HepG2 (cell line): ENCODE measurements around the gene SCN8A.

Experiments
- IRF2 ChIP-seq: IDR thresholded peaks from 2 replicates; pipeline ENCODE4 v1.6.1; 2018; ENCODE audit warnings: missing genetic modification reagents, missing compliant biosample characterization
- NR3C1 ChIP-seq: sonication (generic); formaldehyde crosslinking; IDR thresholded peaks from 2 replicates; pipeline ENCODE4 v1.4.0; 2020; ENCODE audit warnings: missing genetic modification reagents
- POLR2AphosphoS5 ChIP-seq: IDR thresholded peaks from 2 replicates; pipeline ENCODE4 v1.6.1; 2012; ENCODE audit warnings: low read depth, low read length
- SIN3A ChIP-seq: IDR thresholded peaks from 2 replicates; pipeline ENCODE4 v1.6.1; 2011; ENCODE audit warnings: low read depth, mild to moderate bottlenecking, control low read depth, low read length, borderline replicate concordance
- SMAD1 ChIP-seq: sonication (generic); formaldehyde crosslinking; IDR thresholded peaks from 2 replicates; pipeline ENCODE4 v1.4.0; 2020; ENCODE audit warnings: missing genetic modification reagents, low read depth, mild to moderate bottlenecking, borderline replicate concordance
- SMC3 ChIP-seq: IDR thresholded peaks from 2 replicates; pipeline ENCODE4 v1.6.1; 2011; ENCODE audit warnings: low read length, improper control_type of control experiment
- ZNF180 ChIP-seq: sonication (generic); formaldehyde crosslinking; IDR thresholded peaks from 2 replicates; pipeline ENCODE4 v1.4.0; 2020; ENCODE audit warnings: low read depth, missing genetic modification reagents, borderline replicate concordance
- ZNF205 ChIP-seq: IDR thresholded peaks from 2 replicates; pipeline ENCODE4 v1.6.1; 2018; ENCODE audit warnings: missing biosample characterization, missing genetic modification reagents
- ZNF354B ChIP-seq: sonication (generic); formaldehyde crosslinking; IDR thresholded peaks from 2 replicates; pipeline ENCODE4 v1.8.0; 2022; ENCODE audit warnings: mild to moderate bottlenecking, missing genetic modification reagents
- ZZZ3 ChIP-seq: sonication (generic); formaldehyde crosslinking; IDR thresholded peaks from 2 replicates; pipeline ENCODE4 v1.4.0; 2020; ENCODE audit warnings: missing genetic modification reagents, mild to moderate bottlenecking, borderline replicate concordance
- TF ChIP-seq, protein P1 (sequence below): sonication (generic); formaldehyde crosslinking; IDR thresholded peaks from 2 replicates; pipeline ENCODE4 v1.5.0; 2020; ENCODE audit warnings: mild to moderate bottlenecking, missing genetic modification reagents, moderate library complexity
- TF ChIP-seq, protein P2 (sequence below), 2 experiments: sonication (generic) in 1 of 2; formaldehyde crosslinking in 1 of 2; IDR thresholded peaks; 2 replicates each; pipeline versions ENCODE4 v1.5.1 to v1.6.1; 2011 to 2020; ENCODE audit warnings: borderline replicate concordance in 1 of 2, low read depth in 1 of 2, low read length in 1 of 2, mild to moderate bottlenecking in 1 of 2, missing genetic modification reagents in 1 of 2, moderate library complexity in 1 of 2
- TF ChIP-seq, protein P3 (sequence below): sonication (generic); formaldehyde crosslinking; IDR thresholded peaks from 2 replicates; pipeline ENCODE4 v1.4.0; 2020; ENCODE audit warnings: mild to moderate bottlenecking, missing genetic modification reagents
- TF ChIP-seq, protein P4 (sequence below): sonication (generic); formaldehyde crosslinking; IDR thresholded peaks from 2 replicates; pipeline ENCODE4 v1.4.0; 2020; ENCODE audit warnings: missing genetic modification reagents

GRCh38 chr12:51635346-51635745, 44.3 kb downstream of the SCN8A start:
- no peak for TF ChIP-seq SMAD1 (CRISPR knock-in tag)
- TF ChIP-seq, protein P1, sequence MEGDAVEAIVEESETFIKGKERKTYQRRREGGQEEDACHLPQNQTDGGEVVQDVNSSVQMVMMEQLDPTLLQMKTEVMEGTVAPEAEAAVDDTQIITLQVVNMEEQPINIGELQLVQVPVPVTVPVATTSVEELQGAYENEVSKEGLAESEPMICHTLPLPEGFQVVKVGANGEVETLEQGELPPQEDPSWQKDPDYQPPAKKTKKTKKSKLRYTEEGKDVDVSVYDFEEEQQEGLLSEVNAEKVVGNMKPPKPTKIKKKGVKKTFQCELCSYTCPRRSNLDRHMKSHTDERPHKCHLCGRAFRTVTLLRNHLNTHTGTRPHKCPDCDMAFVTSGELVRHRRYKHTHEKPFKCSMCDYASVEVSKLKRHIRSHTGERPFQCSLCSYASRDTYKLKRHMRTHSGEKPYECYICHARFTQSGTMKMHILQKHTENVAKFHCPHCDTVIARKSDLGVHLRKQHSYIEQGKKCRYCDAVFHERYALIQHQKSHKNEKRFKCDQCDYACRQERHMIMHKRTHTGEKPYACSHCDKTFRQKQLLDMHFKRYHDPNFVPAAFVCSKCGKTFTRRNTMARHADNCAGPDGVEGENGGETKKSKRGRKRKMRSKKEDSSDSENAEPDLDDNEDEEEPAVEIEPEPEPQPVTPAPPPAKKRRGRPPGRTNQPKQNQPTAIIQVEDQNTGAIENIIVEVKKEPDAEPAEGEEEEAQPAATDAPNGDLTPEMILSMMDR: no peak
- TF ChIP-seq, protein P2, sequence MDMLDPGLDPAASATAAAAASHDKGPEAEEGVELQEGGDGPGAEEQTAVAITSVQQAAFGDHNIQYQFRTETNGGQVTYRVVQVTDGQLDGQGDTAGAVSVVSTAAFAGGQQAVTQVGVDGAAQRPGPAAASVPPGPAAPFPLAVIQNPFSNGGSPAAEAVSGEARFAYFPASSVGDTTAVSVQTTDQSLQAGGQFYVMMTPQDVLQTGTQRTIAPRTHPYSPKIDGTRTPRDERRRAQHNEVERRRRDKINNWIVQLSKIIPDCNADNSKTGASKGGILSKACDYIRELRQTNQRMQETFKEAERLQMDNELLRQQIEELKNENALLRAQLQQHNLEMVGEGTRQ (IDR thresholded peaks at IDR 0.05; ENCODE audit: low read depth, low read length): no peak
- TF ChIP-seq, protein P2 (CRISPR knock-in tag; IDR thresholded peaks at IDR 0.05; ENCODE audit: borderline replicate concordance): no peak
- no peak for TF ChIP-seq ZZZ3 (CRISPR knock-in tag)
- no peak for TF ChIP-seq IRF2 (CRISPR knock-in tag)
- TF ChIP-seq, protein P3, sequence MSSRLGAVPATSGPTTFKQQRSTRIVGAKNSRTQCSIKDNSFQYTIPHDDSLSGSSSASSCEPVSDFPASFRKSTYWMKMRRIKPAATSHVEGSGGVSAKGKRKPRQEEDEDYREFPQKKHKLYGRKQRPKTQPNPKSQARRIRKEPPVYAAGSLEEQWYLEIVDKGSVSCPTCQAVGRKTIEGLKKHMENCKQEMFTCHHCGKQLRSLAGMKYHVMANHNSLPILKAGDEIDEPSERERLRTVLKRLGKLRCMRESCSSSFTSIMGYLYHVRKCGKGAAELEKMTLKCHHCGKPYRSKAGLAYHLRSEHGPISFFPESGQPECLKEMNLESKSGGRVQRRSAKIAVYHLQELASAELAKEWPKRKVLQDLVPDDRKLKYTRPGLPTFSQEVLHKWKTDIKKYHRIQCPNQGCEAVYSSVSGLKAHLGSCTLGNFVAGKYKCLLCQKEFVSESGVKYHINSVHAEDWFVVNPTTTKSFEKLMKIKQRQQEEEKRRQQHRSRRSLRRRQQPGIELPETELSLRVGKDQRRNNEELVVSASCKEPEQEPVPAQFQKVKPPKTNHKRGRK (CRISPR knock-in tag): no peak
- no peak for TF ChIP-seq POLR2AphosphoS5
- TF ChIP-seq SMC3: no peak
- TF ChIP-seq, protein P4, sequence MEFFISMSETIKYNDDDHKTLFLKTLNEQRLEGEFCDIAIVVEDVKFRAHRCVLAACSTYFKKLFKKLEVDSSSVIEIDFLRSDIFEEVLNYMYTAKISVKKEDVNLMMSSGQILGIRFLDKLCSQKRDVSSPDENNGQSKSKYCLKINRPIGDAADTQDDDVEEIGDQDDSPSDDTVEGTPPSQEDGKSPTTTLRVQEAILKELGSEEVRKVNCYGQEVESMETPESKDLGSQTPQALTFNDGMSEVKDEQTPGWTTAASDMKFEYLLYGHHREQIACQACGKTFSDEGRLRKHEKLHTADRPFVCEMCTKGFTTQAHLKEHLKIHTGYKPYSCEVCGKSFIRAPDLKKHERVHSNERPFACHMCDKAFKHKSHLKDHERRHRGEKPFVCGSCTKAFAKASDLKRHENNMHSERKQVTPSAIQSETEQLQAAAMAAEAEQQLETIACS (CRISPR knock-in tag): no peak
- no peak for TF ChIP-seq SIN3A
- no peak for TF ChIP-seq ZNF180
- TF ChIP-seq ZNF205 (CRISPR knock-in tag): no peak
- TF ChIP-seq NR3C1 (CRISPR knock-in tag): no peak
- no peak for TF ChIP-seq ZNF354B
